ENCODE measurements around the gene CEP104. TPM values are rescaled to one million over a fixed set of nuclear protein-coding genes. Genes with fewer than 3 reads are reported as not detected.
A peak's percentile ranks its signal among the peaks of the same experiment; 100 is the strongest.

The CEP104 gene
- total and polyA plus RNA-seq, 2 experiments from 2014 or later = 20.5 to 32.2 TPM

DNA sequence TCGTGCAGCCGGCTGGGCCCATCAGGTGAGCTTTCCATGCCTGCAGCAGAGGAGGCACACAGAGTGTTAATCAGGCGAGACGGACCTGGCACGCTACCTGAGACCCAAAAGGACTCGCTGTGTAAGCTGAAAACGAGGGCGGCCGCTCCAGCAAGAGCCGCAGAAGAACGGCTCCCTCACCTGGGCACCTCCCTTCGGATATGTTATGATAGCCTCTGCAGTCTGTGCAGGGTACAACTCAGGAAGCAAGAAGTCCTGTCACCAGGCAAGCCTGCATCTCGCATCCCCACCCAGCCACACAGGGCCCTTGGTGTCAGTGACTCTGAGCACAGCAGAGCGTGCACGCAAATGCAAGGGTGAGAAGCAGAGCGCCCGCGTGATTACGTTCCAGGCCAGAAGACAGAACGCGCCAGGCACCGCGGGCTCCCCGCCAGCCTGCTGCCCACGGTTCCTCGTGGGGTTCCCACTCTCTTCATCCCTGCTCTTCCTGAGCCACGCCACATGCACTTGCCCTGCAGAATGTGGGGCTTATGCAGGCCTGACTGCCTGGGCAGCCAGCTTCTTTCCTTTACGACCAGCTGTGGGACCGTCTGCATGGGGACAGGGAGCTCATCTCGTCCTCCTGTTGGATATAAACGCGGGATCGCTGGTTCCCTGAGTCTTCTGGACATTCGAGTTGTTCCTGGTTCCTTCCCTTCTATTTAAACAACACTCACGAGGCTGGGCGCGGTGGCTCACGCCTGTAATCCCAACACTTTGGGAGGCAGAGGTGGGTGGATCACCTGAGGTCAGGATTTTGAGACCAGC is 40.5 kb downstream of the CEP104 start (continued):
- TF ChIP-seq EZH2 (IDR thresholded peaks at IDR 0.05; ENCODE audit: low read depth, unreplicated experiment) (no peak), NANOG (IDR thresholded peaks at IDR 0.05; ENCODE audit: borderline replicate concordance) (no peak), ZNF331 (CRISPR knock-in tag; IDR thresholded peaks at IDR 0.05; ENCODE audit: low read depth) (no peak), CREB1 (CRISPR knock-in tag; IDR thresholded peaks at IDR 0.05; ENCODE audit: low read depth) (no peak), EZH2phosphoT487 (IDR thresholded peaks at IDR 0.05; ENCODE audit: unreplicated experiment) (no peak), ZNF114 (CRISPR knock-in tag; IDR thresholded peaks at IDR 0.05) (no peak)
- TF ChIP-seq, protein P1, sequence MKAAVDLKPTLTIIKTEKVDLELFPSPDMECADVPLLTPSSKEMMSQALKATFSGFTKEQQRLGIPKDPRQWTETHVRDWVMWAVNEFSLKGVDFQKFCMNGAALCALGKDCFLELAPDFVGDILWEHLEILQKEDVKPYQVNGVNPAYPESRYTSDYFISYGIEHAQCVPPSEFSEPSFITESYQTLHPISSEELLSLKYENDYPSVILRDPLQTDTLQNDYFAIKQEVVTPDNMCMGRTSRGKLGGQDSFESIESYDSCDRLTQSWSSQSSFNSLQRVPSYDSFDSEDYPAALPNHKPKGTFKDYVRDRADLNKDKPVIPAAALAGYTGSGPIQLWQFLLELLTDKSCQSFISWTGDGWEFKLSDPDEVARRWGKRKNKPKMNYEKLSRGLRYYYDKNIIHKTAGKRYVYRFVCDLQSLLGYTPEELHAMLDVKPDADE (IDR thresholded peaks at IDR 0.05) = no peak
- TF ChIP-seq, protein P2, sequence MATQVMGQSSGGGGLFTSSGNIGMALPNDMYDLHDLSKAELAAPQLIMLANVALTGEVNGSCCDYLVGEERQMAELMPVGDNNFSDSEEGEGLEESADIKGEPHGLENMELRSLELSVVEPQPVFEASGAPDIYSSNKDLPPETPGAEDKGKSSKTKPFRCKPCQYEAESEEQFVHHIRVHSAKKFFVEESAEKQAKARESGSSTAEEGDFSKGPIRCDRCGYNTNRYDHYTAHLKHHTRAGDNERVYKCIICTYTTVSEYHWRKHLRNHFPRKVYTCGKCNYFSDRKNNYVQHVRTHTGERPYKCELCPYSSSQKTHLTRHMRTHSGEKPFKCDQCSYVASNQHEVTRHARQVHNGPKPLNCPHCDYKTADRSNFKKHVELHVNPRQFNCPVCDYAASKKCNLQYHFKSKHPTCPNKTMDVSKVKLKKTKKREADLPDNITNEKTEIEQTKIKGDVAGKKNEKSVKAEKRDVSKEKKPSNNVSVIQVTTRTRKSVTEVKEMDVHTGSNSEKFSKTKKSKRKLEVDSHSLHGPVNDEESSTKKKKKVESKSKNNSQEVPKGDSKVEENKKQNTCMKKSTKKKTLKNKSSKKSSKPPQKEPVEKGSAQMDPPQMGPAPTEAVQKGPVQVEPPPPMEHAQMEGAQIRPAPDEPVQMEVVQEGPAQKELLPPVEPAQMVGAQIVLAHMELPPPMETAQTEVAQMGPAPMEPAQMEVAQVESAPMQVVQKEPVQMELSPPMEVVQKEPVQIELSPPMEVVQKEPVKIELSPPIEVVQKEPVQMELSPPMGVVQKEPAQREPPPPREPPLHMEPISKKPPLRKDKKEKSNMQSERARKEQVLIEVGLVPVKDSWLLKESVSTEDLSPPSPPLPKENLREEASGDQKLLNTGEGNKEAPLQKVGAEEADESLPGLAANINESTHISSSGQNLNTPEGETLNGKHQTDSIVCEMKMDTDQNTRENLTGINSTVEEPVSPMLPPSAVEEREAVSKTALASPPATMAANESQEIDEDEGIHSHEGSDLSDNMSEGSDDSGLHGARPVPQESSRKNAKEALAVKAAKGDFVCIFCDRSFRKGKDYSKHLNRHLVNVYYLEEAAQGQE (IDR thresholded peaks at IDR 0.05; ENCODE audit: unreplicated experiment) = no peak

DNA sequence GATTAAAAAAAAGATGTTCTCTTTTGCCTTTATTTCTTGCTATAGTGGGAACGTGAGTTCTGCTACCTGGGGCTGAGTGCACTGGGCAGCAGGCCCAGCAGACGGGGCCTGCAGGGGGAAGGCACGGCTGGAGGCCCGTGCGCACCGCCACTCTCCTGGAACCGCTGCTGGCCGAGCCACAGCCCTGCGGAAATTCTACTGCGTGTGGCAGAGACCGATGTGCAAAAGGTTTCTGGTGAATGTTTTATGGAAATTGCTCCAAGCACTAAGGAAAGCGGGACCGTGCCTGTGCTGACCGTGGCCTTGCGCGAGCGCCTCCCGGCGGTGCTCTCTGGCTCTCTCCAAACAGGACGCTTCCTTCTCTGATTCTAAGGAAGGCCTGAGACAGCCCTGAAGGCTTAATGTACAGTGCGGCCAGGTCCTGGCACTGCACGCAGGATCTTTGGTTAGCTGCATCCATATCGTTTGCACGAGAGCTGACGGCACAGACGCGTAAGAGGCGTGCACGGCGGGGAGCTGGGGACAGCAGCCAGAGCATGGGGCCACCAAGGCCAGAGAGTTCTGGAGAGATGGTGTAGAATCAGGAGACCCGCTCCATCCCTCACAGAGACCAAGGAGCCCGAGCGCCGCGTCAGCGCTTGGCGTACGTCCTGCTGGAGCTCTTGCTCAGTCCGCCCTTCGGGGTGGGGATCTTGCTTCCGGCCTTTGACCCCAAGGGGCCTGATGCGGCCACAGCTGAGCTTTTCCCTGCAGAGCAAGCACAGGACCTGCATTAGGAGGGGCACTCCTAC is 42.0 kb downstream of the CEP104 start:
- Histone ChIP-seq H4K20me1 (replicated peaks; ENCODE audit: insufficient read depth) (no peaks in the 10 kb centered on the region), H3K4me1 (ENCODE audit: insufficient read depth) (no peaks in the 10 kb centered on the region), H3K9me2 (ENCODE audit: insufficient read depth) (no peaks in the 10 kb centered on the region), H3K27ac (ENCODE audit: low read depth) (no peak overlapping the region), H3K4me2 (no peak overlapping the region), H2AFZ (no peak overlapping the region), H3K36me3 (ENCODE audit: insufficient read depth) (no peaks in the 10 kb centered on the region), H3K4me3 (no peak overlapping the region), H3K79me2 (replicated peaks; ENCODE audit: insufficient read depth) (no peaks in the 10 kb centered on the region), H3F3A (replicated peaks; ENCODE audit: low read depth) (no peaks in the 10 kb centered on the region), H3K27me3 (ENCODE audit: insufficient read depth) (no peaks in the 10 kb centered on the region)
- ATAC-seq (no peak), DNase-seq (ENCODE audit: low spot score) (no peak)
- H3K4me1 Mint-ChIP-seq = peaks cover 6% of the 10 kb centered on the region
- peaks cover 2% of the 10 kb centered on the region; the same call in 1 of the 3 replicates for H3K9me3 Mint-ChIP-seq
- H3K27me3 Mint-ChIP-seq (ENCODE audit: insufficient read depth, low read depth, poor library complexity) = peaks cover 3% of the 10 kb centered on the region
- TF ChIP-seq, protein P3, sequence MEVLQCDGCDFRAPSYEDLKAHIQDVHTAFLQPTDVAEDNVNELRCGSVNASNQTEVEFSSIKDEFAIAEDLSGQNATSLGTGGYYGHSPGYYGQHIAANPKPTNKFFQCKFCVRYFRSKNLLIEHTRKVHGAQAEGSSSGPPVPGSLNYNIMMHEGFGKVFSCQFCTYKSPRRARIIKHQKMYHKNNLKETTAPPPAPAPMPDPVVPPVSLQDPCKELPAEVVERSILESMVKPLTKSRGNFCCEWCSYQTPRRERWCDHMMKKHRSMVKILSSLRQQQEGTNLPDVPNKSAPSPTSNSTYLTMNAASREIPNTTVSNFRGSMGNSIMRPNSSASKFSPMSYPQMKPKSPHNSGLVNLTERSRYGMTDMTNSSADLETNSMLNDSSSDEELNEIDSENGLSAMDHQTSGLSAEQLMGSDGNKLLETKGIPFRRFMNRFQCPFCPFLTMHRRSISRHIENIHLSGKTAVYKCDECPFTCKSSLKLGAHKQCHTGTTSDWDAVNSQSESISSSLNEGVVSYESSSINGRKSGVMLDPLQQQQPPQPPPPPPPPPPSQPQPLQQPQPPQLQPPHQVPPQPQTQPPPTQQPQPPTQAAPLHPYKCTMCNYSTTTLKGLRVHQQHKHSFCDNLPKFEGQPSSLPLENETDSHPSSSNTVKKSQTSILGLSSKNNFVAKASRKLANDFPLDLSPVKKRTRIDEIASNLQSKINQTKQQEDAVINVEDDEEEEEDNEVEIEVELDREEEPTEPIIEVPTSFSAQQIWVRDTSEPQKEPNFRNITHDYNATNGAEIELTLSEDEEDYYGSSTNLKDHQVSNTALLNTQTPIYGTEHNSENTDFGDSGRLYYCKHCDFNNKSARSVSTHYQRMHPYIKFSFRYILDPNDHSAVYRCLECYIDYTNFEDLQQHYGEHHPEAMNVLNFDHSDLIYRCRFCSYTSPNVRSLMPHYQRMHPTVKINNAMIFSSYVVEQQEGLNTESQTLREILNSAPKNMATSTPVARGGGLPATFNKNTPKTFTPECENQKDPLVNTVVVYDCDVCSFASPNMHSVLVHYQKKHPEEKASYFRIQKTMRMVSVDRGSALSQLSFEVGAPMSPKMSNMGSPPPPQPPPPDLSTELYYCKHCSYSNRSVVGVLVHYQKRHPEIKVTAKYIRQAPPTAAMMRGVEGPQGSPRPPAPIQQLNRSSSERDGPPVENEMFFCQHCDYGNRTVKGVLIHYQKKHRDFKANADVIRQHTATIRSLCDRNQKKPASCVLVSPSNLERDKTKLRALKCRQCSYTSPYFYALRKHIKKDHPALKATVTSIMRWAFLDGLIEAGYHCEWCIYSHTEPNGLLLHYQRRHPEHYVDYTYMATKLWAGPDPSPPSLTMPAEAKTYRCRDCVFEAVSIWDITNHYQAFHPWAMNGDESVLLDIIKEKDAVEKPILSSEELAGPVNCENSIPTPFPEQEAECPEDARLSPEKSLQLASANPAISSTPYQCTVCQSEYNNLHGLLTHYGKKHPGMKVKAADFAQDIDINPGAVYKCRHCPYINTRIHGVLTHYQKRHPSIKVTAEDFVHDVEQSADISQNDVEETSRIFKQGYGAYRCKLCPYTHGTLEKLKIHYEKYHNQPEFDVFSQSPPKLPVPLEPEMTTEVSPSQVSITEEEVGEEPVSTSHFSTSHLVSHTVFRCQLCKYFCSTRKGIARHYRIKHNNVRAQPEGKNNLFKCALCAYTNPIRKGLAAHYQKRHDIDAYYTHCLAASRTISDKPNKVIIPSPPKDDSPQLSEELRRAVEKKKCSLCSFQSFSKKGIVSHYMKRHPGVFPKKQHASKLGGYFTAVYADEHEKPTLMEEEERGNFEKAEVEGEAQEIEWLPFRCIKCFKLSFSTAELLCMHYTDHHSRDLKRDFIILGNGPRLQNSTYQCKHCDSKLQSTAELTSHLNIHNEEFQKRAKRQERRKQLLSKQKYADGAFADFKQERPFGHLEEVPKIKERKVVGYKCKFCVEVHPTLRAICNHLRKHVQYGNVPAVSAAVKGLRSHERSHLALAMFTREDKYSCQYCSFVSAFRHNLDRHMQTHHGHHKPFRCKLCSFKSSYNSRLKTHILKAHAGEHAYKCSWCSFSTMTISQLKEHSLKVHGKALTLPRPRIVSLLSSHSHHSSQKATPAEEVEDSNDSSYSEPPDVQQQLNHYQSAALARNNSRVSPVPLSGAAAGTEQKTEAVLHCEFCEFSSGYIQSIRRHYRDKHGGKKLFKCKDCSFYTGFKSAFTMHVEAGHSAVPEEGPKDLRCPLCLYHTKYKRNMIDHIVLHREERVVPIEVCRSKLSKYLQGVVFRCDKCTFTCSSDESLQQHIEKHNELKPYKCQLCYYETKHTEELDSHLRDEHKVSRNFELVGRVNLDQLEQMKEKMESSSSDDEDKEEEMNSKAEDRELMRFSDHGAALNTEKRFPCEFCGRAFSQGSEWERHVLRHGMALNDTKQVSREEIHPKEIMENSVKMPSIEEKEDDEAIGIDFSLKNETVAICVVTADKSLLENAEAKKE (CRISPR knock-in tag; IDR thresholded peaks at IDR 0.05) = no peak
- TF ChIP-seq, protein P4, sequence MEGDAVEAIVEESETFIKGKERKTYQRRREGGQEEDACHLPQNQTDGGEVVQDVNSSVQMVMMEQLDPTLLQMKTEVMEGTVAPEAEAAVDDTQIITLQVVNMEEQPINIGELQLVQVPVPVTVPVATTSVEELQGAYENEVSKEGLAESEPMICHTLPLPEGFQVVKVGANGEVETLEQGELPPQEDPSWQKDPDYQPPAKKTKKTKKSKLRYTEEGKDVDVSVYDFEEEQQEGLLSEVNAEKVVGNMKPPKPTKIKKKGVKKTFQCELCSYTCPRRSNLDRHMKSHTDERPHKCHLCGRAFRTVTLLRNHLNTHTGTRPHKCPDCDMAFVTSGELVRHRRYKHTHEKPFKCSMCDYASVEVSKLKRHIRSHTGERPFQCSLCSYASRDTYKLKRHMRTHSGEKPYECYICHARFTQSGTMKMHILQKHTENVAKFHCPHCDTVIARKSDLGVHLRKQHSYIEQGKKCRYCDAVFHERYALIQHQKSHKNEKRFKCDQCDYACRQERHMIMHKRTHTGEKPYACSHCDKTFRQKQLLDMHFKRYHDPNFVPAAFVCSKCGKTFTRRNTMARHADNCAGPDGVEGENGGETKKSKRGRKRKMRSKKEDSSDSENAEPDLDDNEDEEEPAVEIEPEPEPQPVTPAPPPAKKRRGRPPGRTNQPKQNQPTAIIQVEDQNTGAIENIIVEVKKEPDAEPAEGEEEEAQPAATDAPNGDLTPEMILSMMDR (conservative IDR thresholded peaks at IDR 0.05; ENCODE audit: low read depth in 2 of 2) = peak in 1 of 2 experiments; percentile 14; a peak in 1 of 4 replicates
- no peak overlapping the region for H3K4me3 Mint-ChIP-seq
- no peak overlapping the region for H3K27ac Mint-ChIP-seq
- peaks cover 5% of the 10 kb centered on the region; the same call in 2 of the 3 replicates for H3K36me3 Mint-ChIP-seq (ENCODE audit: low read depth)

Measured in GM23338 (cell line).